A549 (cell line): ENCODE measurements around the gene TAS2R38. TPM values are rescaled to one million over a fixed set of nuclear protein-coding genes. Genes with fewer than 3 reads are reported as not detected.

Experiments used
- ATAC-seq, 2 experiments: fragments of 200-7000 bp in 1 of 2; fragments of >200 bp in 1 of 2; cut with Nextera tagmentation in 1 of 2; cut with Tn5 transposase in 1 of 2; 3 replicates each; pipeline versions ENCODE4 v1.8.0 to v1.9.1; 2018 to 2020; ENCODE audit warnings: mild to moderate bottlenecking in 1 of 2, moderate library complexity in 1 of 2
- CTCF ChIA-PET: fragments of 300-600 bp; sonication (Branson Sonifier 250); formaldehyde crosslinking; extraction: SDS; loops from one replicate; lab custom pipeline; 2021; ENCODE audit warnings: antibody characterized with exemption, inconsistent platforms; lab: Yijun Ruan, JAX
- POLR2A ChIA-PET: fragments of 350-600 bp; formaldehyde crosslinking; extraction: SDS; loops from one replicate; lab custom pipeline; 2021; ENCODE audit warnings: antibody characterized with exemption, inconsistent platforms; lab: Yijun Ruan, JAX
- DNase-seq, 2 experiments: peaks; one replicate each; pipeline versions ENCODE4 v3.0.0 to v3.0.0-alpha.2; 2011 to 2016; ENCODE audit warnings: low read depth in 1 of 2, low spot score in 1 of 2
- FAIRE-seq: peaks from 2 replicates; lab custom pipeline; 2011; peaks lifted over from hg19 to GRCh38; lab: Jason Lieb, UNC
- H3K27ac ChIP-seq, 2 experiments: fragments of >200 bp; sonication (Bioruptor Twin); formaldehyde crosslinking; 3 replicates each; pipeline ENCODE4 v1.5.1; 2016 to 2017
- H3K4me1 ChIP-seq: fragments of >200 bp; sonication (Bioruptor Twin); formaldehyde crosslinking; 3 replicates; pipeline ENCODE4 v1.6.1; 2016
- H3K4me2 ChIP-seq: fragments of >200 bp; sonication (Bioruptor Twin); formaldehyde crosslinking; 3 replicates; pipeline ENCODE4 v1.6.1; 2016
- H3K4me3 ChIP-seq: fragments of >200 bp; sonication (Bioruptor Twin); formaldehyde crosslinking; 3 replicates; pipeline ENCODE4 v1.5.1; 2016
- H3K9me3 ChIP-seq: fragments of >200 bp; sonication (Bioruptor Twin); formaldehyde crosslinking; 3 replicates; pipeline ENCODE4 v1.6.1; 2016
- CBX2 ChIP-seq: fragments of 200-600 bp; sonication (generic); IDR thresholded peaks from 2 replicates; pipeline ENCODE4 v1.6.1; 2016; ENCODE audit warnings: low read depth, mild to moderate bottlenecking, borderline replicate concordance
- CBX8 ChIP-seq: fragments of 200-600 bp; sonication (generic); IDR thresholded peaks from 2 replicates; pipeline ENCODE4 v1.6.1; 2016
- CEBPB ChIP-seq, 2 experiments: fragments of >200 bp in 1 of 2; sonication (Bioruptor Twin) in 1 of 2; formaldehyde crosslinking in 1 of 2; IDR thresholded peaks; 2 replicates each; pipeline ENCODE4 v1.6.1; 2012 to 2016
- CHD2 ChIP-seq: fragments of 150-350 bp; IDR thresholded peaks from 2 replicates; pipeline ENCODE4 v1.6.1; 2014; ENCODE audit warnings: low read length; ENCODE audit not compliant: partially characterized antibody
- CHD4 ChIP-seq: fragments of 200-600 bp; sonication (generic); IDR thresholded peaks from 2 replicates; pipeline ENCODE4 v1.6.1; 2016; ENCODE audit warnings: antibody characterized with exemption, mild to moderate bottlenecking, borderline replicate concordance
- EP300 ChIP-seq, 2 experiments: fragments of >200 bp; sonication (Bioruptor Twin); formaldehyde crosslinking; IDR thresholded peaks; 2 replicates in 1 of 2; 3 replicates in 1 of 2; pipeline ENCODE4 v1.6.1; 2016 to 2017
- ESRRA ChIP-seq: fragments of 150-350 bp; IDR thresholded peaks from 2 replicates; pipeline ENCODE4 v1.6.1; 2014; ENCODE audit warnings: mild to moderate bottlenecking, low read length, borderline replicate concordance
- FOSB ChIP-seq: fragments of 250-450 bp; sonication (Bioruptor Pico); IDR thresholded peaks from 2 replicates; pipeline ENCODE4 v1.5.0; 2020; ENCODE audit warnings: mild to moderate bottlenecking, moderate library complexity
- FOXS1 ChIP-seq: fragments of 250-450 bp; sonication (Bioruptor Pico); IDR thresholded peaks from 2 replicates; pipeline ENCODE4 v1.5.0; 2020; ENCODE audit warnings: mild to moderate bottlenecking, moderate library complexity
- GATA3 ChIP-seq: IDR thresholded peaks from 2 replicates; pipeline ENCODE4 v1.6.1; 2012; ENCODE audit warnings: borderline replicate concordance
- HOXA7 ChIP-seq: fragments of 250-450 bp; sonication (Bioruptor Pico); IDR thresholded peaks from 2 replicates; pipeline ENCODE4 v1.5.0; 2020; ENCODE audit warnings: mild to moderate bottlenecking, moderate library complexity
- HOXB5 ChIP-seq: fragments of 250-450 bp; sonication (Bioruptor Pico); IDR thresholded peaks from 2 replicates; pipeline ENCODE4 v1.5.0; 2020; ENCODE audit warnings: mild to moderate bottlenecking, moderate library complexity
- JUN ChIP-seq, 2 experiments: fragments of >200 bp; sonication (Bioruptor Twin); formaldehyde crosslinking; IDR thresholded peaks; 2 replicates in 1 of 2; 3 replicates in 1 of 2; pipeline ENCODE4 v1.6.1; 2016 to 2017
- JUNB ChIP-seq: fragments of >200 bp; sonication (Bioruptor Twin); formaldehyde crosslinking; IDR thresholded peaks from 2 replicates; pipeline ENCODE4 v1.6.1; 2016
- KDM5A ChIP-seq: fragments of 200-600 bp; sonication (generic); IDR thresholded peaks from 2 replicates; pipeline ENCODE4 v1.6.1; 2016; ENCODE audit warnings: antibody characterized with exemption, mild to moderate bottlenecking
- MAFK ChIP-seq: fragments of 450-650 bp; IDR thresholded peaks from 2 replicates; pipeline ENCODE4 v1.6.1; 2014; ENCODE audit not compliant: partially characterized antibody
- MAX ChIP-seq: IDR thresholded peaks from 2 replicates; pipeline ENCODE4 v1.6.1; 2012
- MAZ ChIP-seq: fragments of 150-350 bp; IDR thresholded peaks from 2 replicates; pipeline ENCODE4 v1.6.1; 2014; ENCODE audit warnings: antibody characterized with exemption, low read depth, low read length, borderline replicate concordance
- NPAS2 ChIP-seq: fragments of 250-450 bp; sonication (Bioruptor Pico); IDR thresholded peaks from 2 replicates; pipeline ENCODE4 v1.8.0; 2022; ENCODE audit warnings: mild to moderate bottlenecking, moderate library complexity, borderline replicate concordance
- POLR2A ChIP-seq: IDR thresholded peaks from 2 replicates; pipeline ENCODE4 v1.6.1; 2012; ENCODE audit warnings: mild to moderate bottlenecking, low read length
- POLR2AphosphoS2 ChIP-seq: conservative IDR thresholded peaks from 2 replicates; pipeline ENCODE4 v1.6.1; 2012; ENCODE audit warnings: low read length, improper control_type of control experiment, inconsistent platforms
- RARB ChIP-seq: fragments of 250-450 bp; sonication (Bioruptor Pico); IDR thresholded peaks from 2 replicates; pipeline ENCODE4 v1.8.0; 2021; ENCODE audit warnings: mild to moderate bottlenecking, moderate library complexity
- SMC3 ChIP-seq: fragments of >200 bp; sonication (Bioruptor Twin); formaldehyde crosslinking; IDR thresholded peaks from 3 replicates; pipeline ENCODE4 v1.6.1; 2018; ENCODE audit warnings: inconsistent platforms
- SREBF2 ChIP-seq: fragments of 450-650 bp; IDR thresholded peaks from 2 replicates; pipeline ENCODE4 v1.6.1; 2014; ENCODE audit warnings: mild to moderate bottlenecking, moderate library complexity
- TFCP2L1 ChIP-seq: fragments of 250-450 bp; sonication (Bioruptor Pico); IDR thresholded peaks from 2 replicates; pipeline ENCODE4 v1.5.0; 2021; ENCODE audit warnings: mild to moderate bottlenecking
- ZSCAN20 ChIP-seq: fragments of 250-450 bp; sonication (Bioruptor Pico); IDR thresholded peaks from 2 replicates; pipeline ENCODE4 v1.8.0; 2022; ENCODE audit warnings: mild to moderate bottlenecking, moderate library complexity
- WGBS: methylation state at CpG from one replicate; pipeline ENCODE4 v1.1.6; 2017; ENCODE audit errors: missing lambda C conversion rate; 5-methylcytosine and 5-hydroxymethylcytosine counted together
- polyA plus RNA-seq, 4 experiments: library from polyadenylated mRNA; depleted of rRNA in 3 of 4; stranded (reverse); fragments of >200 nt; fragmentation: RNase III in 1 of 4; extraction: RNeasy Plus Mini Kit Qiagen cat#74134 plus additional on column Dnase treatment in 1 of 4; gene quantifications; 2 replicates in 3 of 4; 3 replicates in 1 of 4; pipeline ENCODE4 v1.2.3, GENCODE V29; 2011 to 2017
- TF ChIP-seq, protein P1 (sequence below): fragments of 450-650 bp; IDR thresholded peaks from 2 replicates; pipeline ENCODE4 v1.6.1; 2014; ENCODE audit warnings: antibody characterized with exemption
- TF ChIP-seq, protein P2 (sequence below): fragments of 200-600 bp; sonication (generic); IDR thresholded peaks from 2 replicates; pipeline ENCODE4 v1.6.1; 2016; ENCODE audit warnings: antibody characterized with exemption, mild to moderate bottlenecking, moderate library complexity

TAS2R38 gene
- polyA plus RNA-seq, 2 of the 4 experiments (the other 2 are of a cell fraction), result not detected

DNA sequence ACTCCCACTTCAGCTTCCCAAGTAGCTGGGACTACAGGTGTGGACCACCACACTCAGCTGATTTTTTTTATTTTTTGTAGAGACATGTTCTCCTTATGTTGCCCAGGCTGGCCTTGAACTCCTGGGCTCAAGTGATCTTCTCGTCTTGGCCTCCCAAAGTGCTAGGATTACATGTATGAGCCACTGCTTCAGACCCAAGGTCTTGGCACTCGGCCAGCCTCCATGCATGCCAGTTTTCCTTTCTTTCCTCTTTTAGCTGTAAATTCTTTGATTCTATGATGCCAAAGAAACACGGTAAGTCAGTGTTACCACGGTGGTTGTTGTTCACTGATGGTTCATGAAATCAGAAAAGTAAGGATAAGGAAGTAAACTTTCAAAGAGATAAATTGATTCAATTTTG lies 19.1 kb upstream of the TAS2R38 start:
- POLR2A ChIA-PET, result no interaction called here
- CTCF ChIA-PET, result interaction anchor here (2.7 kb wide), 1 partner anchor 16 kb away, joined by 11 read pairs; no protein-coding TSS in a partner anchor
- ATAC-seq (no peak), FAIRE-seq (no peak), DNase-seq (no peak)
- H3K4me3 ChIP-seq, result no peak overlapping the region
- TF ChIP-seq TFCP2L1 (CRISPR knock-in tag) (no peak), CBX8 (no peak), NPAS2 (CRISPR knock-in tag) (no peak), FOXS1 (no peak), KDM5A (no peak), JUN (IDR thresholded peaks at IDR 0.05) (no peak), MAFK (no peak), SREBF2 (no peak), MAX (no peak), GATA3 (no peak), ESRRA (no peak), POLR2A (no peak), POLR2AphosphoS2 (no peak), FOSB (CRISPR knock-in tag) (no peak), SMC3 (no peak), CBX2 (no peak), EP300 (IDR thresholded peaks at IDR 0.05) (no peak)
- TF ChIP-seq, protein P1, sequence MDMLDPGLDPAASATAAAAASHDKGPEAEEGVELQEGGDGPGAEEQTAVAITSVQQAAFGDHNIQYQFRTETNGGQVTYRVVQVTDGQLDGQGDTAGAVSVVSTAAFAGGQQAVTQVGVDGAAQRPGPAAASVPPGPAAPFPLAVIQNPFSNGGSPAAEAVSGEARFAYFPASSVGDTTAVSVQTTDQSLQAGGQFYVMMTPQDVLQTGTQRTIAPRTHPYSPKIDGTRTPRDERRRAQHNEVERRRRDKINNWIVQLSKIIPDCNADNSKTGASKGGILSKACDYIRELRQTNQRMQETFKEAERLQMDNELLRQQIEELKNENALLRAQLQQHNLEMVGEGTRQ, result no peak
- no peaks in the 10 kb centered on the region for H3K4me1 ChIP-seq
- no peak overlapping the region for H3K27ac ChIP-seq
- 65% methylated on average over 4 of the region's 4 CpGs for WGBS
- no peak overlapping the region for H3K4me2 ChIP-seq
- H3K9me3 ChIP-seq, result no peaks in the 10 kb centered on the region; the same call in 2 of the 3 replicates

DNA sequence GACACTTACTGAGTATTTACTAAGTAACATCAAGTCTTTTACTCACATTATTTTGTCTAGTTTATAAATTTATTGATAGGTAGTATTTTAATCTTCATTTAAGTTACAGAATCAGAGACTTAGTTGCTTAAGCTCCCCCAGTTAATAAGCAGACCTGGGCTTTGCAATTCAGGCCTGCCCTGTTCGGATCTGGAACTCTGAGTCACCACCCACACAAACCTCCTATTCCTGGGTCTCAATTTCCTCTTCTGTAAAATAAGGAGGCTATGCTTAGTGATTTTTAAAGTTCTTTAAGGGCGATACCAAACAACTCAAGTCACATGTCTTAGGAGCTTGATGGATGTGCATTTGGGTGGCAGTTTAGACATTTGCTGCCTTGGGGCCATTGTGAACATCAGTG lies 18.6 kb upstream of the TAS2R38 start:
- H3K27ac ChIP-seq, result no peak overlapping the region
- no peak overlapping the region for H3K4me2 ChIP-seq
- POLR2A ChIA-PET, result no interaction called here
- H3K9me3 ChIP-seq, result no peaks in the 10 kb centered on the region; the same call in 2 of the 3 replicates
- no peak overlapping the region for H3K4me3 ChIP-seq
- DNase-seq, result no peak
- WGBS, result 75% methylated on average over 2 of the region's 2 CpGs
- CTCF ChIA-PET, result interaction anchor here (2.7 kb wide), 1 partner anchor 15 kb away, joined by 11 read pairs; no protein-coding TSS in a partner anchor
- no peak for ATAC-seq
- FAIRE-seq, result no peak
- TF ChIP-seq MAZ, result no peak
- TF ChIP-seq POLR2A, result no peak
- TF ChIP-seq RARB (CRISPR knock-in tag), result no peak
- no peaks in the 10 kb centered on the region for H3K4me1 ChIP-seq

DNA sequence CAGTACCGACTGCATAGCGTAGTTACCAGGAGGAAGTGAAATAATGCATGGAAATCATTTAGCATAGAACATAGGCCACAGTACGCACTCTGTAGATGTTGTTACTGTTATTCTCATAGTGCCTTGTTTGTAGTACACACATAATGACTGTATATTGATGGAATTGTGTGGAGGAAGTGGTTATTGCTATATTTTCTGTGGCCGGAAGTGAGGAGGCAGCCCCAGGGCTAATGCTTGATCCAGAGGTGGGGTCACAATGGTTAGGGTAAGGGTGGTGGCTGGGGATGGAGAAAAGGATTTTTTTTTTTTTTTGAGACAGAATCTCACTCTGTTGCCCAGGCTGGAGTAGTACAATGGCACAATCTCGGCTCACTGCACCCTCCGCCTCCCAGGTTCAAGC lies 17.6 kb upstream of the TAS2R38 start:
- TF ChIP-seq NPAS2 (CRISPR knock-in tag), result no peak
- TF ChIP-seq HOXB5, result no peak
- TF ChIP-seq HOXA7 (CRISPR knock-in tag), result no peak
- TF ChIP-seq SREBF2, result no peak
- TF ChIP-seq ZSCAN20 (CRISPR knock-in tag), result no peak
- TF ChIP-seq JUNB, result no peak
- TF ChIP-seq, protein P2, sequence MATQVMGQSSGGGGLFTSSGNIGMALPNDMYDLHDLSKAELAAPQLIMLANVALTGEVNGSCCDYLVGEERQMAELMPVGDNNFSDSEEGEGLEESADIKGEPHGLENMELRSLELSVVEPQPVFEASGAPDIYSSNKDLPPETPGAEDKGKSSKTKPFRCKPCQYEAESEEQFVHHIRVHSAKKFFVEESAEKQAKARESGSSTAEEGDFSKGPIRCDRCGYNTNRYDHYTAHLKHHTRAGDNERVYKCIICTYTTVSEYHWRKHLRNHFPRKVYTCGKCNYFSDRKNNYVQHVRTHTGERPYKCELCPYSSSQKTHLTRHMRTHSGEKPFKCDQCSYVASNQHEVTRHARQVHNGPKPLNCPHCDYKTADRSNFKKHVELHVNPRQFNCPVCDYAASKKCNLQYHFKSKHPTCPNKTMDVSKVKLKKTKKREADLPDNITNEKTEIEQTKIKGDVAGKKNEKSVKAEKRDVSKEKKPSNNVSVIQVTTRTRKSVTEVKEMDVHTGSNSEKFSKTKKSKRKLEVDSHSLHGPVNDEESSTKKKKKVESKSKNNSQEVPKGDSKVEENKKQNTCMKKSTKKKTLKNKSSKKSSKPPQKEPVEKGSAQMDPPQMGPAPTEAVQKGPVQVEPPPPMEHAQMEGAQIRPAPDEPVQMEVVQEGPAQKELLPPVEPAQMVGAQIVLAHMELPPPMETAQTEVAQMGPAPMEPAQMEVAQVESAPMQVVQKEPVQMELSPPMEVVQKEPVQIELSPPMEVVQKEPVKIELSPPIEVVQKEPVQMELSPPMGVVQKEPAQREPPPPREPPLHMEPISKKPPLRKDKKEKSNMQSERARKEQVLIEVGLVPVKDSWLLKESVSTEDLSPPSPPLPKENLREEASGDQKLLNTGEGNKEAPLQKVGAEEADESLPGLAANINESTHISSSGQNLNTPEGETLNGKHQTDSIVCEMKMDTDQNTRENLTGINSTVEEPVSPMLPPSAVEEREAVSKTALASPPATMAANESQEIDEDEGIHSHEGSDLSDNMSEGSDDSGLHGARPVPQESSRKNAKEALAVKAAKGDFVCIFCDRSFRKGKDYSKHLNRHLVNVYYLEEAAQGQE, result no peak
- TF ChIP-seq JUN (IDR thresholded peaks at IDR 0.05), result no peak
- TF ChIP-seq CBX2, result no peak
- TF ChIP-seq RARB (CRISPR knock-in tag), result no peak
- TF ChIP-seq CHD4, result no peak
- no peak for TF ChIP-seq CEBPB (IDR thresholded peaks at IDR 0.05)
- TF ChIP-seq CHD2, result no peak
- FAIRE-seq (no peak), DNase-seq (no peak), ATAC-seq (no peak)
- no peak overlapping the region for H3K4me2 ChIP-seq
- H3K9me3 ChIP-seq, result no peaks in the 10 kb centered on the region
- ChIA-PET CTCF (no interaction called here), POLR2A (no interaction called here)
- WGBS, result 81% methylated on average over 6 of the region's 6 CpGs
- H3K4me3 ChIP-seq, result no peak overlapping the region
- no peak overlapping the region for H3K27ac ChIP-seq
- no peaks in the 10 kb centered on the region for H3K4me1 ChIP-seq
